CD4-positive, alpha-beta T cell treated with Interleukin-17A for 4 hours (primary cell): ENCODE results near the gene UBE2R2.
A peak's percentile ranks its signal among the peaks of the same experiment; 100 is the strongest.
"Not testable (repeated sequence)": the region's sequence is repeated elsewhere in the genome, so short reads cannot be mapped to it uniquely, and the experiment has no call there.

Source experiments
- DNase-seq: peaks from one replicate; pipeline ENCODE4 v3.0.0-alpha.2; 2020; ENCODE audit warnings: mixed read lengths

UBE2R2 gene

GRCh38 chr9:33799928-33800704 is 16.8 kb upstream of the UBE2R2 start:
- no peak for DNase-seq

DNA sequence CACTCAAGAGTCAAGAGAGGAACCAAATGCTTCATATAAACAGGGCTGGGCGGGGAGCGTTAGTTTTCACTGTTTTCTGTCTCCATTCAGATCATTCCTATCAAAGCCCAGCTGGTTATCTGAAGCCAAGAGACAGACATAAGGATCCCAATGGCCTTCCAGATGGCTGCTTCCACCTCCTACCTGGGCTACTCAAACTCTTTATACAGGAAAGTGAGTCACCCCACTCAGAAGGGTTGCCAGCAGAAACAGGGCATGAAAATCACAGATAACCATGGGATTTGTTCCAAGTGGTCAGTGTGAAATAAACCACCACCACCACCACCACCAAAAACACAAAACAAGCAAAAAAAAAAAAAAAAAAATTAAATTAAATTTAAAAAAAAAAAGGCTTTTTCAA is 16.1 kb upstream of the UBE2R2 start:
- DNase-seq, result no peak

- DNase-seq, result not testable (repeated sequence)
These were observed 14.9 kb upstream of the UBE2R2 start for GRCh38 chr9:33801943-33802500.

DNA sequence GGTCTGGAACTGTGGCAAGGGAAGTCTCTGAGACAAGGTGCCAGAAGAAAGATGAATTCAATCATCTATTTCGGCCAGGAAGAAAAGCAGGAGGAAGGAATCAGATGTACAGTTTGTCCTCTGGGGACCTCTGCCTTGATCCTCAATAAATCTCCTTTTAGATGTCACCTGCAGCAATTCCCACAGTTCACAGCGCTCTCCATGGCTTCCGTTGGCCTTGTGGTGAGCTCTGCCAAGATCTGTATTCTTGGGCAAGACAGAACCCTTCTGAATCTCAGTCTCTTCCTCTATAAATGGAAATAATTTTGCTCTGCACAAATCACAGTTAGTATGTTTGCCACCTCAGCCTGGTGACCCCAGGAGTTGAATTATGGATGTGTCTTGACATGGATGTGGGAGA is 12.8 kb upstream of the UBE2R2 start:
- not testable (repeated sequence) for DNase-seq

DNA sequence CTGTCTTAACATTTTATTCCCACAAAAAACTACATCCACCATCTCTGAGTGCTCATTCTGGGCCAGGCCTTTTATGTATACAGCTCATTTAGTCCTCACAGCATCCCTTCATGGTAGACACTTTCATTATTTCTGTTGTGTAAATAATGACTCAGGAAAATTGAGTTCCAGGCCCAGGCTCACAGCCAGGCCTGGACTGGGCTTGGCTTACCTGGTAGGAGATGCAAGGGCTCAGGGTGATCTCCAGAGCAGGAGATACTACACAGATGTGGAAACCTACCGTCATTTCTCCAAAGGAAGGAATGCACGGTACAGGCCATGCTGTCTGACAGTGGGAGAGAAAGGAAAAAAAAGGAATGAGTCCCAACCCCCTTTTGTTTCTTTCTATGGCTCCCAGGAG is 9.8 kb upstream of the UBE2R2 start:
- not testable (repeated sequence) for DNase-seq

- not testable (repeated sequence) for DNase-seq
These were observed 8.0 kb upstream of the UBE2R2 start for GRCh38 chr9:33808979-33809322.

GRCh38 chr9:33809506-33809905 is 7.5 kb upstream of the UBE2R2 start:
- DNase-seq, result no peak

DNA sequence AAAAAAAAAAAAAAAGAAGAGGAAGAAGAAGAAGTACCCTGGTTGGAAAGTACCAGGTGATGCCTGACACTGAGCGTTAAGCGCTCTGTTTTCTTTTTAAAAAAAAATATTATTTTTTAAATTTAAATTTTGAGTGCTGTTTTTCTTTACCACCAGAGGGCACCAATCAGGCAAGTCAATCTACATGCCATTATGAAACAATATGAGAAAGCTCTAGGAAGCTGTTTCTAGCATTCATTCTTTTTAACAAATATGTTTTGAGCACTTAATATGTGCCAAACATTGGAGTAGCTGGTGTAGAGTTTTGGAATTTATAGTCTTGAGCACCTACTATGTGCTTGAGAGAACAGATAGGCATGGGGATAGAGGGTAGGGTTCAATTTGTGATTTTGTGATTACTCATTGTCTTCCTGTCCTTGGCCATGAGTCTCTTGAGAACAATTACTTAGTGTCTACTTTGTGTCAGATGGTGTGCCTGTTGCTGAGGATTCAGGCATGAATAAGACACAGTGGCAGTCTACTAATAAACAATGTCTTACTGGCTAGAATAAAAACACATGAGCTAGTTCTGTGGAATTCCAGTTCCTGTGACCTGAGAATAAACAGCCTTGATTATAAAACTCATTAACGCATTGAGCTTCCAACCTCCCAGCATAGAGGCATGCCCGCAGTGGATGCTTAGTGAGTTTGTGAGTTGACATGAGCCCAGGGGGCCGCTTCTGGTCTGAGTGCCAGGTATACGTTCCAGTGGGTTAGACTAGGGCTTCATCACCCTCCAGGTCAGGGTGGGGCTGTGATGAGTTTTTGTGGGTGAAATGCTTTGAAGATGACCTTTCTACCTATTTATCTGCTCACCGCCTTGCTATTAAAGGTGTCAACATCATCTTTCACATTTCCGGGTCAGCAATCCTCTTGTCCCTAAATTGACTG is 3.0 kb upstream of the UBE2R2 start:
- DNase-seq, result peak; percentile 27

DNA sequence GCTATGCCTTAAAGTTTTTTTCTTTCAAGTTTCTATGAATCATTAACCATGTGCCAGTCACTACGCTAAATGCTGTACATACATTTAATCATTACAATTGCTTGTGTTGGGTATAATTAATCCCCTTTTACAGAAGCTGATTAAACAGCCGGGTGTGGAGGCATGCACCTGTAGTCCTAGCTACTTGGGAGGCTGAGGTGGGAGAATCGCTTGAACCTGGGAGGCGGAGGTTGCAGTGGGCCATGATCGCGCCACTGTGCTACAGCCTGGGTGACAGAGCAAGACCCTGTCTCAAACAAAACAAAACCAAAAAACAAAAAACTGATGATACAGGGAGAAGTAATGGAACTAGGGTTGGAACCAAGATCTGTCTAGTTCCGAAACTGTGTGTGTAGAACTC is 1.2 kb upstream of the UBE2R2 start:
- DNase-seq, result no peak

DNA sequence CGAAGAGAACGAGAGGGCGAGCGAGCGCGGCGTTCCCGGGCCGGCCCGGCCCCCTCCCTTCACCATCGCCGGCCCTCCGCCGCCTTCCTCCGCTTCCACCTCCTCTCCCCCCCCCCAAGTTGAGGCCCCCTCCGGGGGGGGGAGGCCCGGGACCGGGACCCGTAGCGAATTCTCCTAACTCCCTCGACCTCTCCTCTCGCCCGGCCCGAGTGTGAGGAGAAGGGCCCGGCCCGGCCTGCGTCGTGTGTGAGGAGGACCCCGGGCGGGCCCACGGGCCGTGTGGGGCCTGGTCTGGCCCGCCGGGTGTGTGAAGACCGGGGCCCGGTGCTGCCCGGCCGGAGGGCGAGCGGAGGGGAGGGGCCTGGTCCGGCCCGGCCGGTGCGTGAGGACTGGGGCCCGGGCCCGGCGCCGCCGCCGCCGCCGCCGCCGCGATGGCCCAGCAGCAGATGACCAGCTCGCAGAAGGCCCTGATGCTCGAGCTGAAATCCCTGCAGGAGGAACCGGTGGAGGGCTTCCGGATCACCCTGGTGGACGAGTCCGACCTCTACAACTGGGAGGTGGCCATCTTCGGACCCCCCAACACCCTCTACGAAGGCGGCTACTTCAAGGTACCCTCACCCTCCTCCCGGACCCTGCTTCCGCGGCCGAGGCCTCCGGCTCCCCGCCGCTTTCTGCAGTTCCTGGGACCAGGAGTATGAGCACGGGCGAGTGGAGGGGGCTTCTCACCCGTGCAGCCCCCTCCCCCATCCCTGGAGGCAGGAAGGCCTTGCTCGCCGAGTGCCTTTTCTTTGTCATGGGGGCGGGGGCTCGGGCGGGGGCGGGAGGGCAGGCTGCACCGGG is 587 bp downstream of the UBE2R2 start:
- peak; percentile 72 for DNase-seq

DNA sequence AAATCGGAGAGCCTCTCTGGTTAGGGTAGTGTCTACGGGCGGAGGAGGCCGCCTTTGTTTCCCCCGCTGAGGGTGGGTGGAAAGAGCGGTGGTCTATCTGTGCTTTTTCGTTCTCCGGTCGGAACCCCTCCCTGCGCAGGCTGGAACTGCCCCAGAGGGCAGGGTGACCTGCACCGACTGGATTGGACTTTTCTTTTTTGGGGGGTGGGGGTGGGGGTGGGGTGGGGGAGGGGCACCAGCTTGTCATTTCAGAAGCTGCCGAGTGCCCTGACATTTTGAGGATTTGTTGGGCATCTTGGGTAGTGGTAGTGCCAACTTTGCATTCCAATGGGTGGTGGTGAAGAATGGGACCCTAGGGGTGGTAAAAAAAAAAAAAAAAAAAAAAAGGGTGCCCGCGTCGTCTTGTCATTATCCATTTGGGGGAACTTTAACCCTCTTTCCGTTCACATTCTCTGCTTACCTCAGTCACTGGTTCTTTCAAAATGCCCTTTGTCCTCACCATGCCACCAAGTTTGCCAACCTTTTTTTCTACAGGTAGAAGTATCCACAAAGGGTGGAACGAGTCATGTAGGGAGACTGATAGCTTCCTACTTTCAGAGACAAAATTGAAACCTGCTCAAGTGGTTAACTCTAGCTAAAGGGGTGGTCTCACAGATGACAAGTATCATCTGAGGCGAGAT is 1.3 kb downstream of the UBE2R2 start:
- no peak for DNase-seq

DNA sequence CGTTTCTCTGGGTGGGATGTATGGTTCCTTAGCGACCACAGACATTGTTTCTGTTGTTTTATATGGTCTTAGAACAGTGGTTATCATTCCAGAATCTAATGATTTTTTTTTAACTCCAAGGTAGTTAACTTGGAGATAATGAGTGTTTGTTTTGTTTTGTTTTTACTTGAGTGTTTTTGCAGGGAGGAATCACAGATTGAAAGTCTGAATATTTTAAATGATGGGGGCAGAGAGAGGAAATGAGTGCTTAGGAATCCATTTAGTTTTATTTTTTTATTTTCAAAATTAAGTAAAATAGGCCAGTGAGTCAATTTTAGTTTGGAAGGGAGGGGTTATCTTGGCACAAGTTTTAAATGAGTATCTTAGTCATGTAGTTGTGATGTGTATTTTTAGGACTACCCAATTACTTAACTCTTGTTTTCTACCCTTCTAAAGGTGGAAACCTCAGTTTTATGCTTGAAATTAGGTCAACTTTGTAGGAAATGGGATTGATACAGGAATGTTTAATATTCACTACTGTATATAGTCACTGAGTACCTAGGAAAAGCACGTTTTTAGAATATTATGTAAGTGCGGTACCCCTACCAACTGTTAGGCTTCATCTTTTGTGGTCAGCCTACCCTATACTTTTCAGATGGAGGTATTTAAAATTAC is 2.0 kb downstream of the UBE2R2 start:
- DNase-seq, result no peak

- DNase-seq, result no peak
These were observed 3.3 kb downstream of the UBE2R2 start for GRCh38 chr9:33820231-33820745.

GRCh38 chr9:33823801-33824200 is 6.8 kb downstream of the UBE2R2 start:
- no peak for DNase-seq

GRCh38 chr9:33827285-33827684 is 10.3 kb downstream of the UBE2R2 start:
- DNase-seq, result not testable (repeated sequence)

DNA sequence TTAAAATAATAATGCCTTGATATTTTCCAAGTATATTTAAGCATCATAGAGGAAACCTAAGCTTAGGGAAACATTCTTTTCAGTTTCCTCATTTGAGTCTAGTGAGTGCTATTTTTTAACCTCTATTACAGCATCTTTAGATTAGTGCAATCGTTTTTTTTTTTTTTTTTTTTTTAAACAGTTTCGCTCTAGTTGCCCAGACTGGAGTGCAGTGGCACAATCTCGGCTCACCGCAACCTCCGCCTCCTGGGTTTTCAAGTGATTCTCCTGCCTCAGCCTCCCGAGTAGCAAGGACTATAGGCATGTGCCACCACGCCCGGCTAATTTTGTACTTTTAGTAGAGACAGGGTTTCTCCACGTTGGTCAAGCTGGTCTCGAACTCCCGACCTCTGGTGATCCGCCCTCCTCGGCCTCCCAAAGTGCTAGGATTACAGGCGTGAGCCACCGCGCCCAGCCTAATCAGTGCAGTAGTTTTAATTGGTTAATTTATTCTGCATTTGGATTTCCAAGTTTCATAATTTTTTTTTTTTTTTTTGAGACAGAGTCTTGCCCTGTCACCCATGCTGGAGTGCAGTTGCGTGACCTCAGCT is 12.8 kb downstream of the UBE2R2 start:
- not testable (repeated sequence) for DNase-seq

GRCh38 chr9:33835625-33836260 is 18.8 kb downstream of the UBE2R2 start:
- DNase-seq, result no peak

DNA sequence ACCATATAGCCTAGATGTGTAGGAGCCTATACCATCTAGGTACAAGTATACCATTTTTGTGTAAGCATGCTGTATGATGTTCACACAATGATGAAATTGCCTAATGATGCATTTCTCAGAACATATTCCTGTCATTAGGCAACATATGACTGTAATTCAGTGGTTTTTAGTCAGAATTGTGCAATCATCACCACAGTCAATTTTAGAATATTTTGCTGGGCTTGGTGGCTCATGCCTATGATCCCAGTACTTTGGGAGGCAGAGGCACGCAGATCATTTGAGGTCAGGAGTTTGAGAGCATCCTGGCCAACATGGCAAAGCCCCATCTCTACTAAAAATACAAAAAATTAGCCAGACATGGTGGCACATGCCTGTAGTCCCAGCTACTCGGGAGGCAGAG is 19.3 kb downstream of the UBE2R2 start:
- not testable (repeated sequence) for DNase-seq

DNA sequence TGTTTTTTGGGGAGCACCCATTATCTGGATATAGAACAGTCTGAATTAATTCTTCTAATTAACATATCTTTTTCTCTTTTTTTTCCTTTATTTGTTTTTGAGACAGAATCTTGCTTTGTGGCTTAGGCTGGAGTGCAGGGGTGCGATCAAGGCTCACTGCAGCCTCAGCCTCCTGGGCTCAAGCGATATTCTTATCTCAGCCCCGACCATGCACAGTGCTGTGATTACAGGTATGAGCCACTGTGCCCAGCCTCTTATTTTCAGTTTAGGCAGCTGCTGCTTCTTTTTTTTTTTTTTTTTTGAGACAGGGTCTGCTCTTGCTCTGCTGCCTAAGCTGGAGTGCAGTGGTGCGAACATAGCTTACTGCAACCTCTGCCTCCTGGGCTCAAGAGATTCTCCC is 20.2 kb downstream of the UBE2R2 start:
- DNase-seq, result no peak

DNA sequence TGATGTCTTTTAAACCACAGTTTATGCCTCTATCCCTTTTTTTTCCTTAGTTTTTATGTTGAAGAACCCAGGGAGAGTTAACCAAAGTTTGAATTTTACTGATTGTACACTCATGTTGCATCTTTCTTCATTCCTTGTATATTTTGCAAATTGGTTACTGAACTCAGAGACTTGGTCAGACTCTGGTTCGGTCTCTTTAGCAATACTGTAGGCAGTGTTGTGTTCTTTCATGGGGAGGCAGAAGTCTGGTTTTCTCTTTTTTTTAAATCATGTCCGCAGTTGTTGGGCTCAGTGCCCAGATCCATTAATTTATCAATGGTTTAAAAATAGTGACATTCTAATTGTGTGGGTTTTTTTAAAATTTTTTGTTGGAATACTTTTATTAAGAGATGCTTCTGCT is 23.4 kb downstream of the UBE2R2 start:
- DNase-seq, result no peak
